Endothelial cell of umbilical vein (primary cell): Measurements from ENCODE around the gene MRNIP. TPM values are rescaled to one million over a fixed set of nuclear protein-coding genes. Genes with fewer than 3 reads are reported as not detected.

Source experiments
- BruUV-seq: library from RNA; stranded (reverse); fragments of 400-500 nt; replicated peaks from 2 replicates; lab custom pipeline; 2021; lab: Mats Ljungman, UMichigan
- CTCF ChIA-PET: fragments of 300-600, 350-600 bp; sonication (Branson Sonifier 250); formaldehyde crosslinking; loops from one replicate; lab custom pipeline; 2021; ENCODE audit warnings: antibody characterized with exemption, inconsistent platforms; lab: Charles Lee
- POLR2A ChIA-PET: fragments of 300-600, 350-600 bp; sonication (Branson Sonifier 250); formaldehyde crosslinking; loops from one replicate; lab custom pipeline; 2021; ENCODE audit warnings: antibody characterized with exemption, inconsistent platforms; lab: Charles Lee
- DNase-seq: peaks from one replicate; pipeline ENCODE4 v3.0.0-alpha.2; 2011; ENCODE audit warnings: low read depth, low spot score
- FAIRE-seq: peaks from 2 replicates; lab custom pipeline; 2011; peaks lifted over from hg19 to GRCh38; lab: Jason Lieb, UNC
- H2AFZ ChIP-seq: 2 replicates; pipeline ENCODE4 v1.6.0; 2012; ENCODE audit warnings: low read depth, low read length, control low read depth, inconsistent platforms
- H3K27ac ChIP-seq: 2 replicates; pipeline ENCODE4 v1.5.1; 2011; ENCODE audit warnings: low read depth, mild to moderate bottlenecking, control low read depth, low read length, moderate library complexity; ENCODE audit not compliant: insufficient read depth
- H3K27me3 ChIP-seq, 2 experiments: 2 replicates each; pipeline versions ENCODE4 v1.6.0 to v1.6.1; 2011; ENCODE audit warnings: low read length in 2 of 2, mixed read lengths in 1 of 2; ENCODE audit not compliant: control insufficient read depth in 2 of 2, insufficient read depth in 2 of 2
- H3K36me3 ChIP-seq, 2 experiments: 2 replicates in 1 of 2; 3 replicates in 1 of 2; pipeline ENCODE4 v1.5.1; 2011; ENCODE audit warnings: low read length in 2 of 2, mild to moderate bottlenecking in 1 of 2, moderate library complexity in 1 of 2; ENCODE audit not compliant: control insufficient read depth in 2 of 2, insufficient read depth in 2 of 2; ENCODE audit errors: extremely low read depth in 1 of 2
- H3K4me1 ChIP-seq: 3 replicates; pipeline ENCODE4 v1.5.1; 2011; ENCODE audit warnings: mild to moderate bottlenecking, low read length; ENCODE audit not compliant: control insufficient read depth, insufficient read depth; ENCODE audit errors: extremely low read depth
- H3K4me2 ChIP-seq: 2 replicates; pipeline ENCODE4 v1.6.1; 2011; ENCODE audit warnings: low read length, control low read depth, mixed read lengths; ENCODE audit not compliant: insufficient read depth
- H3K4me3 ChIP-seq, 3 experiments: fragments of 200-600 bp in 1 of 3; sonication (generic), shearing (Covaris generic) in 1 of 3; replicated peaks in 1 of 3; 2 replicates each; pipeline ENCODE4 v1.5.1; 2011 to 2016; ENCODE audit warnings: control low read depth in 3 of 3, low read length in 3 of 3, mild to moderate bottlenecking in 2 of 3, inconsistent platforms in 1 of 3, low read depth in 1 of 3, moderate library complexity in 1 of 3; ENCODE audit not compliant: insufficient read depth in 1 of 3
- H3K79me2 ChIP-seq: 2 replicates; pipeline ENCODE4 v1.6.0; 2012; ENCODE audit warnings: low read length, inconsistent platforms; ENCODE audit not compliant: control insufficient read depth, insufficient read depth
- H3K9ac ChIP-seq: replicated peaks from 2 replicates; pipeline ENCODE3; 2011; ENCODE audit warnings: low read length, control low read depth; ENCODE audit not compliant: insufficient read depth; ENCODE audit errors: extremely low read depth
- H3K9me1 ChIP-seq: replicated peaks from 3 replicates; pipeline ENCODE4 v1.6.0; 2011; ENCODE audit warnings: mild to moderate bottlenecking, low read length; ENCODE audit not compliant: control insufficient read depth, insufficient read depth; ENCODE audit errors: extremely low read depth
- H3K9me3 ChIP-seq: replicated peaks from 2 replicates; pipeline ENCODE4 v1.5.1; 2012; ENCODE audit warnings: low read length, inconsistent platforms; ENCODE audit not compliant: control insufficient read depth, insufficient read depth
- H4K20me1 ChIP-seq: replicated peaks from 2 replicates; pipeline ENCODE3; 2011; ENCODE audit warnings: mild to moderate bottlenecking, low read length; ENCODE audit not compliant: control insufficient read depth, insufficient read depth; ENCODE audit errors: extremely low read depth
- EZH2 ChIP-seq: IDR thresholded peaks from 2 replicates; pipeline ENCODE4 v1.6.1; 2012; ENCODE audit warnings: borderline replicate concordance, low read depth, mild to moderate bottlenecking, moderate library complexity, low read length, inconsistent platforms; ENCODE audit not compliant: severe bottlenecking
- FOS ChIP-seq: IDR thresholded peaks from 2 replicates; pipeline ENCODE4 v1.6.1; 2011; ENCODE audit warnings: mild to moderate bottlenecking, low read length, moderate library complexity, borderline replicate concordance; ENCODE audit not compliant: insufficient read depth
- GATA2 ChIP-seq: IDR thresholded peaks from 2 replicates; pipeline ENCODE4 v1.7.0; 2011; ENCODE audit warnings: low read depth, mild to moderate bottlenecking, moderate library complexity, mixed read lengths, low read length; ENCODE audit not compliant: insufficient read length, insufficient read depth
- JUN ChIP-seq: IDR thresholded peaks from 2 replicates; pipeline ENCODE4 v1.6.1; 2011; ENCODE audit warnings: borderline replicate concordance, low read depth; ENCODE audit not compliant: insufficient read length, insufficient read depth
- MYC ChIP-seq: IDR thresholded peaks from one replicate; pipeline ENCODE4 v1.6.1; 2011; ENCODE audit warnings: mild to moderate bottlenecking, low read depth, low read length
- POLR2A ChIP-seq: IDR thresholded peaks from 2 replicates; pipeline ENCODE4 v1.6.1; 2012; ENCODE audit warnings: low read depth, mild to moderate bottlenecking, control low read depth, low read length
- POLR2AphosphoS5 ChIP-seq: IDR thresholded peaks from 2 replicates; pipeline ENCODE4 v1.6.1; 2012; ENCODE audit warnings: low read depth, mild to moderate bottlenecking, control low read depth, low read length, moderate library complexity; ENCODE audit not compliant: insufficient read depth
- dilution Hi-C: fragments of 300-500 bp; cut with MboI; formaldehyde crosslinking; loops from one replicate; pipeline ENCODE4 v1.15.0; 2019; ENCODE audit warnings: low sequenced_read_pairs; ENCODE audit not compliant: extremely low pct_ligation_motif_present
- intact Hi-C: fragments of 100-400 bp; cut with micrococcal nuclease; formaldehyde crosslinking; loops from one replicate; pipeline ENCODE4 v1.10.0; 2022
- polyA plus RNA-seq, 4 experiments: library from polyadenylated mRNA; depleted of rRNA in 3 of 4; stranded (reverse) in 3 of 4; unstranded in 1 of 4; fragments of >200 nt; gene quantifications; 2 replicates each; pipeline versions ENCODE4 v1.2.1 to v1.2.3, GENCODE V29; 2011 to 2012; ENCODE audit warnings: missing spikeins in 1 of 4
- total RNA-seq: library from RNA; stranded (reverse); gene quantifications from 2 replicates; pipeline ENCODE4 v1.2.3, GENCODE V29; 2021
- TF ChIP-seq, protein P1 (sequence below): IDR thresholded peaks from 2 replicates; pipeline ENCODE4 v1.6.1; 2011; ENCODE audit not compliant: insufficient read depth, insufficient read length
- TF ChIP-seq, protein P2 (sequence below), 2 donors: IDR thresholded peaks; 1 replicate in 1 of 2; 2 replicates in 1 of 2; pipeline ENCODE4 v1.5.1; 2011; ENCODE audit warnings: low read length in 2 of 2, mild to moderate bottlenecking in 2 of 2, moderate library complexity in 2 of 2, control low read depth in 1 of 2, inconsistent platforms in 1 of 2, low read depth in 1 of 2; ENCODE audit not compliant: insufficient read depth in 1 of 2; ENCODE audit errors: extremely low read depth in 1 of 2

The MRNIP gene
- total and polyA plus RNA-seq, 2 donors (not counting 3 experiments of a cell fraction or from before 2014, with no cell fraction given) = 17.1 to 19.1 TPM

DNA sequence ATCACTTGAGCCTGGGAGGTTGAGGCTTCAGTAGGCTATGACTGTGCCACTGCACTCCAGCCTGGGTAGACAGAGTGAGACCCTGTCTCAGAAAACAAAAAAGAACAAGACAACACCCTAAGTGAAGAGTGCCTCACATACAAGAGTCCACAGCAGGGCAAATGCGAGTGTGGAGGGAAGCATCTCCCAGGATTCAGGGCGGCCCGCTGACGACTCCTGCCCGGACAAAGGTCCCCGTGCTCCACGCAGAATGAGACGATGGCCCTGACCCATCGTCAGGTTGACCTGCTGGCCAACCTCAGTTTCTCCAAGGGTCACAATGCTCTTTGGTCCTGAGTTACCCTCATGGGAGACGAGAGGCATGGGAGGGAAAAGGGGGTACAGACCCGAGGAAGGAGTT is 18.3 kb downstream of the MRNIP start:
- no peak overlapping the region for H3K9ac ChIP-seq
- H3K79me2 ChIP-seq = no peaks in the 10 kb centered on the region
- H3K27me3 ChIP-seq = no peaks in the 10 kb centered on the region
- peaks cover 4 to 25% of the 10 kb centered on the region in 2 experiments for H3K36me3 ChIP-seq
- H3K9me3 ChIP-seq = no peaks in the 10 kb centered on the region
- no peak overlapping the region for H3K4me3 ChIP-seq
- ChIA-PET CTCF (interaction anchor here (0.8 kb wide), 1 partner anchor 78 kb away, joined by 3 read pairs; no protein-coding TSS in a partner anchor), POLR2A (interaction anchor here (0.6 kb wide), 1 partner anchor 50 kb away, joined by 11 read pairs; no protein-coding TSS in a partner anchor)
- no peak overlapping the region for H3K4me2 ChIP-seq
- dilution Hi-C loops = no loop called here
- H4K20me1 ChIP-seq = no peaks in the 10 kb centered on the region
- DNase-seq (no peak), FAIRE-seq (no peak)
- no TSS peak for BruUV-seq
- H3K4me1 ChIP-seq = no peaks in the 10 kb centered on the region
- TF ChIP-seq JUN (no peak), GATA2 (no peak), POLR2A (no peak), EZH2 (no peak), FOS (no peak), POLR2AphosphoS5 (no peak), MYC (no peak)
- TF ChIP-seq, protein P1, sequence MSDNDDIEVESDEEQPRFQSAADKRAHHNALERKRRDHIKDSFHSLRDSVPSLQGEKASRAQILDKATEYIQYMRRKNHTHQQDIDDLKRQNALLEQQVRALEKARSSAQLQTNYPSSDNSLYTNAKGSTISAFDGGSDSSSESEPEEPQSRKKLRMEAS = no peak
- TF ChIP-seq, protein P2, sequence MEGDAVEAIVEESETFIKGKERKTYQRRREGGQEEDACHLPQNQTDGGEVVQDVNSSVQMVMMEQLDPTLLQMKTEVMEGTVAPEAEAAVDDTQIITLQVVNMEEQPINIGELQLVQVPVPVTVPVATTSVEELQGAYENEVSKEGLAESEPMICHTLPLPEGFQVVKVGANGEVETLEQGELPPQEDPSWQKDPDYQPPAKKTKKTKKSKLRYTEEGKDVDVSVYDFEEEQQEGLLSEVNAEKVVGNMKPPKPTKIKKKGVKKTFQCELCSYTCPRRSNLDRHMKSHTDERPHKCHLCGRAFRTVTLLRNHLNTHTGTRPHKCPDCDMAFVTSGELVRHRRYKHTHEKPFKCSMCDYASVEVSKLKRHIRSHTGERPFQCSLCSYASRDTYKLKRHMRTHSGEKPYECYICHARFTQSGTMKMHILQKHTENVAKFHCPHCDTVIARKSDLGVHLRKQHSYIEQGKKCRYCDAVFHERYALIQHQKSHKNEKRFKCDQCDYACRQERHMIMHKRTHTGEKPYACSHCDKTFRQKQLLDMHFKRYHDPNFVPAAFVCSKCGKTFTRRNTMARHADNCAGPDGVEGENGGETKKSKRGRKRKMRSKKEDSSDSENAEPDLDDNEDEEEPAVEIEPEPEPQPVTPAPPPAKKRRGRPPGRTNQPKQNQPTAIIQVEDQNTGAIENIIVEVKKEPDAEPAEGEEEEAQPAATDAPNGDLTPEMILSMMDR (IDR thresholded peaks at IDR 0.05; ENCODE audit: extremely low read depth in 1 of 2, insufficient read depth in 1 of 2, low read depth in 1 of 2, low read length in 2 of 2) = no peak
- H2AFZ ChIP-seq = no peak overlapping the region
- H3K27ac ChIP-seq = no peak overlapping the region
- intact Hi-C loops = no loop called here
- H3K9me1 ChIP-seq = no peaks in the 10 kb centered on the region
